Retina (tissue), 1 donor: Measurements from ENCODE around the gene SMIM20.

Experiments used
- DNase-seq: peaks from one replicate; pipeline ENCODE4 v3.0.0-alpha.2; 2016

SMIM20 gene

GRCh38 chr4:25928379-25929297, 14.6 kb downstream of the SMIM20 start:
- no peak for DNase-seq

- DNase-seq, result no peak
These were observed 15.3 kb downstream of the SMIM20 start for GRCh38 chr4:25929298-25929686.

- no peak for DNase-seq
These were observed 16.8 kb downstream of the SMIM20 start for GRCh38 chr4:25930731-25931354.

- DNase-seq, result no peak
These were observed 22.7 kb downstream of the SMIM20 start for GRCh38 chr4:25936696-25937095.

GRCh38 chr4:25937801-25938200, 23.8 kb downstream of the SMIM20 start:
- no peak for DNase-seq

- DNase-seq, result no peak
These were observed 24.3 kb downstream of the SMIM20 start for GRCh38 chr4:25938366-25938765.

GRCh38 chr4:25938787-25939186, 24.8 kb downstream of the SMIM20 start:
- DNase-seq, result no peak

- DNase-seq, result no peak
These were observed 25.3 kb downstream of the SMIM20 start for GRCh38 chr4:25939330-25939729.

GRCh38 chr4:25941457-25942221, 27.6 kb downstream of the SMIM20 start:
- DNase-seq, result no peak

- no peak for DNase-seq
These were observed 29.3 kb downstream of the SMIM20 start for GRCh38 chr4:25943312-25943711.

- no peak for DNase-seq
These were observed 29.8 kb downstream of the SMIM20 start for GRCh38 chr4:25943805-25944204.

GRCh38 chr4:25948051-25948450, 34.0 kb downstream of the SMIM20 start:
- no peak for DNase-seq

- DNase-seq, result no peak
These were observed 35.2 kb downstream of the SMIM20 start for GRCh38 chr4:25949173-25949748.

GRCh38 chr4:25949994-25950393, 36.0 kb downstream of the SMIM20 start:
- no peak for DNase-seq

- DNase-seq, result no peak
These were observed 36.7 kb downstream of the SMIM20 start for GRCh38 chr4:25950461-25951389.

- no peak for DNase-seq
These were observed 37.5 kb downstream of the SMIM20 start for GRCh38 chr4:25951390-25951952.

- no peak for DNase-seq
These were observed 39.7 kb downstream of the SMIM20 start for GRCh38 chr4:25953740-25954139.

- no peak for DNase-seq
These were observed 40.4 kb downstream of the SMIM20 start for GRCh38 chr4:25954293-25954904.

- DNase-seq, result no peak
These were observed 41.7 kb downstream of the SMIM20 start for GRCh38 chr4:25955705-25956104.

GRCh38 chr4:25956260-25956659, 42.2 kb downstream of the SMIM20 start:
- DNase-seq, result no peak

- no peak for DNase-seq
These were observed 44.1 kb downstream of the SMIM20 start for GRCh38 chr4:25958110-25958509.
